ENCODE measurements around the gene LAMC1.

Gene LAMC1

DNA sequence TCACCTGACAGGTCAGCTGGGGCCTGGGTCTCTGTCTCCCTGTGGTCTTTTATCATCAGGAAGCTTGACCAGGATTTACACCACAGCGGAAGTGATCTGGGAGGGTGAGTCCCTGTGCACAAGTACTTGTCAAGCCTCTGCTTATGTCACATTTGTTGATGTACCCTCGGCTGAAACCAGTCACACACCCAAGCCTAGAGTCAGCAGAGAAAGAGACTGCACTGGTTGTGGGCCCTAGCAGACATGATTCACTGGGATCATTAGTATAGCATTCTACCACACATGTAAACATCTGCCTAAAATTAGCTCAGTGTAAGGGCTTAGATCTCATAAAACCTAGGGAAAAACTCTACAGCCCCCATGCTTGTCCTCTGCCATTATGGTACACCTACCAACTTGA is 83.5 kb downstream of the LAMC1 start:
- Histone ChIP-seq H3K4me1 (ENCODE audit: control insufficient read depth, insufficient read depth, low read length) (no peaks in the 10 kb centered on the region), H3K27ac (ENCODE audit: extremely low read depth, low read depth, low read length) (no peak overlapping the region), H3K9me3 (ENCODE audit: control insufficient read depth, insufficient read depth, low read depth, low read length) (no peaks in the 10 kb centered on the region), H3K36me3 (ENCODE audit: control insufficient read depth in 2 of 2, insufficient read depth in 1 of 2, low read length in 2 of 2) (peaks cover 0 to 41% of the 10 kb centered on the region in 2 experiments; a peak in 2 of 3 replicates), H3K4me3 (ENCODE audit: low read depth, low read length) (no peak overlapping the region)
- POLR2A ChIA-PET = interaction anchor here (1.2 kb wide), 1 partner anchor 12 kb away, joined by 3 read pairs; no protein-coding TSS in a partner anchor
- TF ChIP-seq ZNF391 (tag by site-specific recombination; IDR thresholded peaks at IDR 0.05; ENCODE audit: borderline replicate concordance, low read depth) (no peak), ZNF274 (IDR thresholded peaks at IDR 0.05; ENCODE audit: low read length) (no peak), ZNF274 (tag by site-specific recombination; IDR thresholded peaks at IDR 0.05; ENCODE audit: borderline replicate concordance) (no peak), ZNF37A (tag by site-specific recombination; IDR thresholded peaks at IDR 0.05) (no peak), ZNF350 (tag by site-specific recombination; IDR thresholded peaks at IDR 0.05) (no peak), ZNF596 (tag by site-specific recombination; IDR thresholded peaks at IDR 0.05) (no peak), ZNF223 (tag by site-specific recombination; IDR thresholded peaks at IDR 0.05) (no peak), SP3 (tag by site-specific recombination; IDR thresholded peaks at IDR 0.05) (no peak)
- TF ChIP-seq, protein P1, sequence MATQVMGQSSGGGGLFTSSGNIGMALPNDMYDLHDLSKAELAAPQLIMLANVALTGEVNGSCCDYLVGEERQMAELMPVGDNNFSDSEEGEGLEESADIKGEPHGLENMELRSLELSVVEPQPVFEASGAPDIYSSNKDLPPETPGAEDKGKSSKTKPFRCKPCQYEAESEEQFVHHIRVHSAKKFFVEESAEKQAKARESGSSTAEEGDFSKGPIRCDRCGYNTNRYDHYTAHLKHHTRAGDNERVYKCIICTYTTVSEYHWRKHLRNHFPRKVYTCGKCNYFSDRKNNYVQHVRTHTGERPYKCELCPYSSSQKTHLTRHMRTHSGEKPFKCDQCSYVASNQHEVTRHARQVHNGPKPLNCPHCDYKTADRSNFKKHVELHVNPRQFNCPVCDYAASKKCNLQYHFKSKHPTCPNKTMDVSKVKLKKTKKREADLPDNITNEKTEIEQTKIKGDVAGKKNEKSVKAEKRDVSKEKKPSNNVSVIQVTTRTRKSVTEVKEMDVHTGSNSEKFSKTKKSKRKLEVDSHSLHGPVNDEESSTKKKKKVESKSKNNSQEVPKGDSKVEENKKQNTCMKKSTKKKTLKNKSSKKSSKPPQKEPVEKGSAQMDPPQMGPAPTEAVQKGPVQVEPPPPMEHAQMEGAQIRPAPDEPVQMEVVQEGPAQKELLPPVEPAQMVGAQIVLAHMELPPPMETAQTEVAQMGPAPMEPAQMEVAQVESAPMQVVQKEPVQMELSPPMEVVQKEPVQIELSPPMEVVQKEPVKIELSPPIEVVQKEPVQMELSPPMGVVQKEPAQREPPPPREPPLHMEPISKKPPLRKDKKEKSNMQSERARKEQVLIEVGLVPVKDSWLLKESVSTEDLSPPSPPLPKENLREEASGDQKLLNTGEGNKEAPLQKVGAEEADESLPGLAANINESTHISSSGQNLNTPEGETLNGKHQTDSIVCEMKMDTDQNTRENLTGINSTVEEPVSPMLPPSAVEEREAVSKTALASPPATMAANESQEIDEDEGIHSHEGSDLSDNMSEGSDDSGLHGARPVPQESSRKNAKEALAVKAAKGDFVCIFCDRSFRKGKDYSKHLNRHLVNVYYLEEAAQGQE (tag by site-specific recombination; IDR thresholded peaks at IDR 0.05) = no peak
- CTCF ChIA-PET = interaction anchor here (0.6 kb wide), 1 partner anchor 80 kb away, joined by 3 read pairs; no protein-coding TSS in a partner anchor

DNA sequence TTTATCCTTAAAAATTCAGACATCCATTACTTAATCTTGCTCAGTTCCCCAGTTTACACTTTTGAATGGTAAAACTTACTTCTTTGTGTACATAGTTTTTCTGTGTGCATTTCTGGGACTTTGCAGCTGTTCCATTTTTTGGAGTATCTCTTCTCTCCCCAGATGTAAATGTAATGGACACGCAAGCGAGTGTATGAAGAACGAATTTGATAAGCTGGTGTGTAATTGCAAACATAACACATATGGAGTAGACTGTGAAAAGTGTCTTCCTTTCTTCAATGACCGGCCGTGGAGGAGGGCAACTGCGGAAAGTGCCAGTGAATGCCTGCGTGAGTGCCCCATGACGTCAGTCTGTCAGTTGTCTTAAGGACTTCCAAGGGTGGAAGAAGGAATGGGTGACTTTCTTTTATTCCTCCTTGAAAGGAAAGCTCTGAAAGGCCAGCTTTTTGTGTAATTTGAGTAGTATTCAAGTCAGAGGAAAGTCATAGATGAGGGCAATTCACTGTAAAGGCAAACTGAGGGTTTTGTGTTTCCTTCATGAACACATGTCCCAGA is 87.2 kb downstream of the LAMC1 start:
- Histone ChIP-seq H3K4me1 (ENCODE audit: control insufficient read depth, insufficient read depth, low read length) (no peaks in the 10 kb centered on the region), H3K27ac (ENCODE audit: extremely low read depth, low read depth, low read length) (no peak overlapping the region), H3K36me3 (ENCODE audit: control insufficient read depth in 2 of 2, insufficient read depth in 1 of 2, low read length in 2 of 2) (peaks cover 2 to 48% of the 10 kb centered on the region in 2 experiments), H3K4me3 (ENCODE audit: low read depth, low read length) (no peak overlapping the region), H3K9me3 (ENCODE audit: control insufficient read depth, insufficient read depth, low read depth, low read length) (no peaks in the 10 kb centered on the region)
- POLR2A ChIA-PET = no interaction called here
- TF ChIP-seq ZNF133 (tag by site-specific recombination; IDR thresholded peaks at IDR 0.05) = no peak
- TF ChIP-seq ZSCAN16 (tag by site-specific recombination; IDR thresholded peaks at IDR 0.05) = no peak
- no peak for TF ChIP-seq ZIC2 (tag by site-specific recombination; IDR thresholded peaks at IDR 0.05)
- TF ChIP-seq ZBTB17 (tag by site-specific recombination; IDR thresholded peaks at IDR 0.05) = no peak
- TF ChIP-seq ZNF404 (tag by site-specific recombination; IDR thresholded peaks at IDR 0.05) = no peak
- no peak for TF ChIP-seq ZNF558 (tag by site-specific recombination; IDR thresholded peaks at IDR 0.05)
- TF ChIP-seq ZNF623 (tag by site-specific recombination; IDR thresholded peaks at IDR 0.05) = no peak
- TF ChIP-seq, protein P2, sequence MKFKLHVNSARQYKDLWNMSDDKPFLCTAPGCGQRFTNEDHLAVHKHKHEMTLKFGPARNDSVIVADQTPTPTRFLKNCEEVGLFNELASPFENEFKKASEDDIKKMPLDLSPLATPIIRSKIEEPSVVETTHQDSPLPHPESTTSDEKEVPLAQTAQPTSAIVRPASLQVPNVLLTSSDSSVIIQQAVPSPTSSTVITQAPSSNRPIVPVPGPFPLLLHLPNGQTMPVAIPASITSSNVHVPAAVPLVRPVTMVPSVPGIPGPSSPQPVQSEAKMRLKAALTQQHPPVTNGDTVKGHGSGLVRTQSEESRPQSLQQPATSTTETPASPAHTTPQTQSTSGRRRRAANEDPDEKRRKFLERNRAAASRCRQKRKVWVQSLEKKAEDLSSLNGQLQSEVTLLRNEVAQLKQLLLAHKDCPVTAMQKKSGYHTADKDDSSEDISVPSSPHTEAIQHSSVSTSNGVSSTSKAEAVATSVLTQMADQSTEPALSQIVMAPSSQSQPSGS (tag by site-specific recombination; IDR thresholded peaks at IDR 0.05; ENCODE audit: low read depth) = no peak
- no peak for TF ChIP-seq BCL11A (tag by site-specific recombination; IDR thresholded peaks at IDR 0.05; ENCODE audit: low read depth)
- no peak for TF ChIP-seq ZNF596 (tag by site-specific recombination; IDR thresholded peaks at IDR 0.05)
- TF ChIP-seq ZNF670 (tag by site-specific recombination; IDR thresholded peaks at IDR 0.05; ENCODE audit: low read depth) = no peak
- TF ChIP-seq ZNF830 (tag by site-specific recombination; IDR thresholded peaks at IDR 0.05; ENCODE audit: low read depth) = no peak
- TF ChIP-seq ZNF223 (tag by site-specific recombination; IDR thresholded peaks at IDR 0.05) = no peak
- CTCF ChIA-PET = interaction anchor here (0.7 to 0.9 kb wide), 3 partner anchors 18 to 149 kb away, joined by 3 to 5 read pairs (median 5); no protein-coding TSS in a partner anchor

All from HEK293 (cell line).